Stimulated activated naive CD4-positive, alpha-beta T cell treated with Interleukin-2 at 50 U/mL for 16 hours (primary cell): ENCODE measurements around the gene ADAMTS17.
"Not testable (repeated sequence)": the region's sequence is repeated elsewhere in the genome, so short reads cannot be mapped to it uniquely, and the experiment has no call there.

ENCODE experiments used
- DNase-seq: peaks from one replicate; lab custom pipeline; 2025; lab: John Stamatoyannopoulos, UW

ADAMTS17 gene

DNA sequence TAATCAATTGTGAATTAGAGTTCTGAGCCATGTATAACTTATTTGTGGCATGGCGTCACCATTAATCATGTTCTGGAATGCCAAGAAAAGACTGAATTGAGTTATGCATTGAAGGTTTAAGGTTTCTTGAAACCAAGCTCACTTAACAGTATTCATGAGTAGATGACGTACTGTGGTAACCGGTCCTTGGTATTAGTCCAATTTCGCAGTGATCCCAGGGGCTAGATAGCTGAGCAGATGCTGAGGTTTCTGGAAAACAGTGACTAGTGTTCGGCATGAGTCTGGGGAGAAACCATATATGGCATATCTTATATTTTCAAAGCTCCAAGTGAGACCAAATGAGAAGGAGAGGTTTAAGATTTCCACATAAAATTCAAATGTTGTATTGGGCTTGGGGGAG, 390.3 kb downstream of the ADAMTS17 start:
- DNase-seq = no peak

DNA sequence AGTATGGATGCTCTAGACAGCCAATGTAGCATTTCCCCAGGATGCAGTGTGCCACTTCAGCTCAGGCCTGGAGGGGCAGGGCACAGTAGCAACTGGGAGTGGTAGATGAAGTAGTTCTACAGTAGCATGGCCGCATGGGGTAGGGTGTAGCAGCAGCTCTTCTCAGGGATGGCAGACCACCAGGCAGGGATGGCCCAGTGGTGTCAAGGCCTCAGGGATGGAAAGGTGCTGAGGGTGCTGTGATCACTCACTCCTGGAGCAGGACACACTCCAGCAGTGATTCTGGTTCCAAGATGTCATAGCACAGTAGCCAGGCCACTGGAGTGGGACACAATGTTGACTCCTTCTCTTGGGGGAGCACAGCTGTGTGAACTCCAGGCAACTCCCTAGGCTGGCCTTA, 397.6 kb downstream of the ADAMTS17 start:
- DNase-seq = no peak

DNA sequence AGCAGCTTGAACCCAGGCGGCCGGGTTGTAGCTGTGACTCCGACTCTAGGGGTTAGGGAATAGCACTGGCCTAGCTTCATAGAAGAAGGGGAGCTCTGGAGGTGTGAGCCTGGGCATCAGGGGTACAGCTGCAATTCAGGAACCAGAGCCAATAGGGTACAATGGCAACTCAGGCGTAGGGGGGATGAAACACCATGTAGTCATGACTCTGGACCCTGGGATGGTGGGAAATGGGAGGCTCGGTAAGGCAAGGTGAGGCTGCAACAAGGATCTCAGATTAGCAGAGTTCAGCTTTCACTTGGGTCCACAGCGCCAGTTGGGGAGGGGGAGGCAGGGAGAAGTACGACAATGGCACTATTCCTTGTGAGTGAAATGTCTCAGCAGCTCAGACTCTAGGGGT, 398.3 kb downstream of the ADAMTS17 start:
- no peak for DNase-seq

DNA sequence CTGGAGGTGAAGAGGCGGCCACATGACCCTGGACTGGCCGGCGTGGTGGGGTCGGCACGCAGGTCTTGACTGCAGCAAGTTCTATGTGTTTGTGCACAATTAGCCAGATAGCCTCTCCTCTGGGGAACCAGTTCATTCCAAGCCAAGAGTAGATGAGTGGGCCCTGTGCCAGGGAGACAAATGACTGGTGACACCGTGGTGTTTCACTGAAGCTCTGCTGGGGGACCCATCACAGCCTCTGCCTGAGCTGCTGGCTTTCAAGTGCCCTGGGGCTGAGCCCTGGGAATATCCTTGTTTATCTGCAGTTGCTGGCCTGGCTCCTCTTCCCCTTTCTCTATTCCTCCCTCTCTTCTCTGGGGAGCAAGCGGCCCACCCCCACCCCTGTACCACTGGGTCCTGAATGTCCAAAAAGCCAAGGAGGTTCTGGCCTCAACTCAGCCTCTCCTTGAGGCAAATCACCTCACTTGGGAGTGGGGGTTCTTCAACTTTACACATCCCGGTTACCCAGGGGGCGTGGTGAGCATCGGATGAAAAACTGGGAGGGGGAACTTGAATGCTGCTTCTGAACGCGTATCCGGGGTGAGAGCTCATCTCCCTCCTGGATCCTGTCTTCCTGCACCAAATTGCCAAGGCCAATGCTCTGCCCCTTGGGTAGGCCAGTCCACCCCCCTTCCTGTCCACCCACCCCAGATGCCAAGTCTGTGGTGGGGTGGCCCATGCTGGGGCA, 408.9 kb downstream of the ADAMTS17 start:
- no peak for DNase-seq

DNA sequence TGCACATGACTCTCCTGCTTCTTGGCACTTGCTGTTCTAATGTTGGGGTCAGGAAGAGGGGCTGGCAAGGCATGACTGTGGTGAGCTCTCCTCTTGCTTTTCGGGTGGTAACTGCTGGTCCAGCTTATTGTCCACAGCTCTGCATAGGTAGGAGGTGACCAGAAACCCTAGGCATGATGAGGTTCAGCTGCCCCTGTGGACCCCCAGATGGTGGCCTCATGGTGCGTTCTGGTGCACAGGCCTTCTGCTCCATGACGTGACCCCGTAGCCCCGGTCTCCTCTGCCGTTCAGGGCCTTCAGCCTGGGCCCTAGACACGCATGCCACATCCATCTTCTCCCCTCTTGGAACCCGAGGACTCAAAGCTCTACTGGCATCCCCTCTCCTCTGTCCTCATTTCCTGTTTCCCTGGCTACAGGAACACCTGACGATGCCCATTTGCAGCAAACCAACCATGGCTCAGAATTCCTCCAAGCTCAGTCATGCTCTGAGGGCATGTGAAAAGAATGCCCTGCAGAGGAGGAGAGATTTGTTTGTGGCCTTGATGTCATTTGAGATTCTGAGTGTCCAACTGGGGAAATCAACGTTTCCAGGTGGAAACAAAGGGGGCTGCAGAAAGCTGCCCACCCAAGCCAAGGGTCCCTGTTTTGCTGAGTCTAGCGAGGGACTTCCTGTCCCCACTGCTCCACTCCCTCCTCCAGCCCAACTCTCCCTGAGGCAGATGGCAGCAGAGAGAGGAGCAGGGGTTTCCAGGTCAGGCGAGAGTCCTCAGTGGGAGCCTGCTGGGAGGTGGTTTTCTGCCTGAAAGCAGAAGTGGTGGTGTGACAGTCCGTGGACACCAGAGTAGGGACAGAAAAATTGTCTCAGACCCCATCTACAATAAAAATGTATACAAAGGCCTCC, 409.8 kb downstream of the ADAMTS17 start:
- no peak for DNase-seq

DNA sequence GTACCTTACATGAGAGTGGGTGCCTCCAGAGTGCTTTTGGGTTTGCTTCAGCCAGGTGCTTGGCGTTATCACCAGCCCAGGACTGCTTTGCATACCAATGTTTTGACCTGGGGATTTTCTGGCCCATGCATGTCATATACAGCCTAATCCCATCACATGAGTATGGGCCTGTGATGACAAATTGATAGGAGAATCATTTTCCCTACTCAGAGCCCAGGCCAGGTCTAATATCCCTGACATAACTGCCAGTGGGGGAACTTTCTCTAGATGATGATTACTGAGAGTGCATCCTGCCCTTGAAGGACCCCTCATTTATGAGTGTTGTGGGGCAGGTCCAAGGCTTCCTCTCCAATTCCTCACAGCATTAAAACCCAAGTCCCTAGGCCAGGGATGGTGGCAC, 411.1 kb downstream of the ADAMTS17 start:
- no peak for DNase-seq

DNA sequence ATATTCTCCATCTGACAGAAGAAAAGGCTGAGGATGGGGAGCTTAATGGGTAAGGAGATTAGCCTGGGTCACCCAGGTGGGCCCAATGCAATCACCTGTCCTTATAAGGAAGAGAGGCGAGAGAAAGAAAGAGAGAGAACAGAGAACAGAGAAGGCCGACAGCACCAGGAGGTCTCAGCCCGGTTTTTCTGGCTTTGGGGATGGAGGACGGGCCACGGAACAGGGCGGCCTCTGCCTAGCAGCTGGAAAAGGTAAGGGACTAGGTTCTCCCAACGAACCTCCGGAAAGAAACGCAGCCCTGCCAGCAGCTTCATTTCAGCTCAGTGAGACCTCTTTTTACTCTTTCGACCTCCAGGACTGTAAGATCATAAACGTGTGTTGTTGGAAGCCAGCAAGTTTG, 412.5 kb downstream of the ADAMTS17 start:
- no peak for DNase-seq

DNA sequence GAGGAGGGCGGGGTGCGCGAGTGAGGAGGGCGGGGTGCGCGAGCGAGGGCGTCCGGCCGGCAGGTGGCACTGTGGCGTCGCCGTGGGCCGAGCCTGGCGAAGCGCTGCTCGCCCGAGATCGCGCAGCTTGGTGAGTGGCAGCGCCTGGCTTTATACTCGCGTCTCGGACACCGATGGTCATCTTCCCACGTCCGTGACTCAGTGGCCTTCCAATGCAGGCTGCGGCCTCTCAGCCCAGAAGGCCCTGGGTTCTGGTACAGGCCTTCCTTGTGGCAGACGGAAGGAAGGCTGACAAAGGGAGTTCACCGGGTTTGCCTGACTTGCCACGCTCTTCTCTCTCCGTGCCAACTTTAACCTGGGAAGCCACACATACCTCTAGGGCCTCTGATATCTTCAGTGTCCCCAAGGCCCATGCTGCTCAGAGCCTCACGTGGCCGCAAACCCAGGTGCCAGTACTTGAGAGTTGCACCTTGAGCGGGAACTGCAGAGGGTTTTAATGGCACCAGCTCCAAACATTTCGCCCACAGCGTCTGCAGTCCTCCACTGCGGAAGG, 413.3 kb downstream of the ADAMTS17 start:
- peak; percentile 81 for DNase-seq

DNA sequence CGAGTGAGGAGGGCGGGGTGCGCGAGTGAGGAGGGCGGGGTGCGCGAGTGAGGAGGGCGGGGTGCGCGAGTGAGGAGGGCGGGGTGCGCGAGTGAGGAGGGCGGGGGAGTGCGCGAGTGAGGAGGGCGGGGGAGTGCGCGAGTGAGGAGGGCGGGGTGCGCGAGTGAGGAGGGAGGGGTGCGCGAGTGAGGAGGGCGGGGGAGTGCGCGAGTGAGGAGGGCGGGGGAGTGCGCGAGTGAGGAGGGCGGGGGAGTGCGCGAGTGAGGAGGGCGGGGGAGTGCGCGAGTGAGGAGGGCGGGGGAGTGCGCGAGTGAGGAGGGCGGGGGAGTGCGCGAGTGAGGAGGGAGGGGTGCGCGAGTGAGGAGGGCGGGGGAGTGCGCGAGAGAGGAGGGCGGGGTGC, 415.2 kb downstream of the ADAMTS17 start:
- DNase-seq = not testable (repeated sequence)

DNA sequence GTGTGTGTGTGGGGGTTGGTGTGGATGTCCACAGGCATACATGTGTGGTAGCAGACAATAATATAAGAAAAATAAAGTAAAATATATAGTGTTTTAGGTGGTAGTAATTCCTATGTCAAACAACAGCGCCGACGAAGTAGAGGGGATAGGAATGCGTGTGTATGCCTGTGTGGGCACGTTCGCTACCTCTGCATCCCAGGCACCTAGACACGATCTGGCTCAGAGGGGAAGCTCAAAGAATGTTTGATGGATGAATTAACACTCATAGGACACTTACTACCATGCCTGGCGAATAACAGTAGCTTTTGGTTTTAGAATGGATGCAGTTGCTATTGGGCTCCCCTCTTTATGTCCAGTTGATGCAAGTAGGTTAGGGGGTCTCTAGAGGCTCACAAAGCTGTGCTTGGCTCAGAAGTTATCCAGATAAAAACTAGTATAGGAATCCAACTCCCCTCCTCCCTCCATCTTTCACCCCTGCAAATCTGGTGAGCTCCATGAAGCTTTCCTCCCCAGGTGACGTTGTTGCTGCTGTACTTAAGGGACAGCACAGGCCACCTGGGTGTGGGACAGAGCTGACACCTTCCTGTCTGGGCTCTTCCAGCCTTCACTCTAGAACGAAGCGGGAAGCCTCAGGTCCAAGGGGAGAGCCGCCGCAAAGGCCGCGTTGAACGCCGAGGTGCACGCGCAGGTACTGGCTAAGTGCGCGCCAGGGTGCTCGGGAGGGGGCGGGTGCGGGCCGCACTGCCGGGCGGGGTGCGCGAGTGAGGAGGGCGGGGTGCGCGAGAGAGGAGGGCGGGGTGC, 415.9 kb downstream of the ADAMTS17 start:
- peak; percentile 69 for DNase-seq

DNA sequence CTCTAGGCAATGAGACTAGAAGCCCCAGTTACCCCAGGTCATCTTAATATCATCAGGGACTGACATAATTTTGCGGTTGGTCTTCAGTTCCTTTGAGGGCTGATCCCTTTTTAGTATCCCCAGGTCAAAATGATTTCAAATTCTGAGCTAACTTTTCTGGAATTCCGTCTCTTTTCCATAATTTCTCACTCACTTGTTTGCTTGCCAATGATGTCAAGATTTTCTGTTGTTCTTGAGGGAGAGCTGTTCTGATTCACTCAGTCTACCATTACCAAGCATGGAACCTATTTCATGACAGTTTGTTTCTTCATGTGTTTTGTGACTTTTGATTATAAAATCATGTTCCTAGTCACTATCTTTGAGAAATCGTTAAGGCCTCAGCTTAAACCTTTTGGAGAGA, 418.1 kb downstream of the ADAMTS17 start:
- DNase-seq = no peak
